GM10266 (cell line): ENCODE measurements around the gene BAK1.

Experiments used
- DNase-seq: peaks from one replicate; pipeline ENCODE4 v3.0.0; 2012; ENCODE audit errors: extremely low spot score
- CTCF ChIP-seq: IDR thresholded peaks from 2 replicates; pipeline ENCODE4 v1.5.1; 2012; ENCODE audit warnings: mild to moderate bottlenecking, low read depth; ENCODE audit not compliant: control insufficient read depth, insufficient read depth; ENCODE audit errors: missing control alignments

Gene BAK1

GRCh38 chr6:33621711-33622388, 41.8 kb upstream of the BAK1 start:
- peak; percentile 64 for DNase-seq
- TF ChIP-seq CTCF: no peak

- peak; percentile 98 for DNase-seq
- no peak for TF ChIP-seq CTCF
These were observed 41.0 kb upstream of the BAK1 start, which contains the start of gene ITPR3 for GRCh38 chr6:33620856-33621710. TSS of gene ITPR3 (plus strand) at chr6:33621322. CDS start at chr6:33621603, 281 bp downstream.

GRCh38 chr6:33620158-33620855, 40.2 kb upstream of the BAK1 start:
- no peak for TF ChIP-seq CTCF
- peak; percentile 62 for DNase-seq

GRCh38 chr6:33619166-33619840, 39.2 kb upstream of the BAK1 start:
- no peak for DNase-seq
- TF ChIP-seq CTCF: no peak

- no peak for DNase-seq
- TF ChIP-seq CTCF: no peak
These were observed 36.8 kb upstream of the BAK1 start for GRCh38 chr6:33616913-33617312.

GRCh38 chr6:33616113-33616512, 36.0 kb upstream of the BAK1 start:
- TF ChIP-seq CTCF: no peak
- DNase-seq: no peak
